K562 (cell line): ENCODE results near the gene SLC29A3. TPM values are rescaled to one million over a fixed set of nuclear protein-coding genes. Genes with fewer than 3 reads are reported as not detected.
A peak's percentile ranks its signal among the peaks of the same experiment; 100 is the strongest.

Experiments
- ATAC-seq: fragments of 200-7000 bp; cut with Tn5 transposase; 3 replicates; pipeline ENCODE4 v1.9.1; 2020; ENCODE audit warnings: moderate library complexity
- BruUV-seq: library from RNA; stranded (reverse); fragments of 400-500 nt; replicated peaks from 2 replicates; lab custom pipeline; 2021; lab: Mats Ljungman, UMichigan
- CTCF ChIA-PET: fragments of 300-600 bp; formaldehyde crosslinking; extraction: SDS; loops from one replicate; lab custom pipeline; 2021; ENCODE audit warnings: low intra/inter-chr PET ratio; lab: Yijun Ruan, JAX
- POLR2A ChIA-PET: fragments of 300-600, 350-650 bp; sonication (Branson Sonifier 250); formaldehyde crosslinking; extraction: SDS; loops from one replicate; lab custom pipeline; 2021; ENCODE audit warnings: antibody characterized with exemption, inconsistent platforms; lab: Yijun Ruan, JAX
- DNase-seq, 4 experiments: peaks; one replicate each; pipeline versions ENCODE4 v3.0.0 to v3.0.0-alpha.2; 2011 to 2018; ENCODE audit warnings: low spot score in 3 of 4, mixed read lengths in 3 of 4; ENCODE audit errors: extremely low read depth in 1 of 4
- FAIRE-seq: peaks from 2 replicates; lab custom pipeline; 2011; peaks lifted over from hg19 to GRCh38; lab: Jason Lieb, UNC
- H2AFZ ChIP-seq: 2 replicates; pipeline ENCODE4 v1.6.0; 2011; ENCODE audit warnings: low read depth, low read length, control low read depth, inconsistent platforms
- H3K27ac ChIP-seq: fragments of 200-600 bp; 3 replicates; pipeline ENCODE4 v1.8.0; 2011; ENCODE audit warnings: low read depth, mild to moderate bottlenecking, control low read depth, inconsistent platforms, low read length, moderate library complexity, mixed read lengths; ENCODE audit errors: extremely low read depth
- H3K27me3 ChIP-seq, 2 experiments: fragments of 300-600 bp in 1 of 2; 2 replicates in 1 of 2; 3 replicates in 1 of 2; pipeline versions ENCODE4 v1.6.0 to v1.8.0; 2011; ENCODE audit warnings: inconsistent platforms in 2 of 2, low read length in 2 of 2, mild to moderate bottlenecking in 1 of 2, mixed read lengths in 1 of 2, moderate library complexity in 1 of 2; ENCODE audit not compliant: control insufficient read depth in 2 of 2, insufficient read depth in 2 of 2
- H3K36me3 ChIP-seq: fragments of 300-600 bp; 3 replicates; pipeline ENCODE4 v1.8.0; 2011; ENCODE audit warnings: mild to moderate bottlenecking, low read length, inconsistent platforms; ENCODE audit not compliant: control insufficient read depth, insufficient read depth
- H3K4me1 ChIP-seq, 2 experiments: fragments of 200-600 bp in 1 of 2; replicated peaks in 1 of 2; 2 replicates in 1 of 2; 3 replicates in 1 of 2; pipeline versions ENCODE4 v1.5.1 to v1.8.0; 2011; ENCODE audit warnings: inconsistent platforms in 2 of 2, low read length in 2 of 2, mild to moderate bottlenecking in 1 of 2, mixed read lengths in 1 of 2, moderate library complexity in 1 of 2; ENCODE audit not compliant: control insufficient read depth in 2 of 2, insufficient read depth in 2 of 2
- H3K4me2 ChIP-seq: 2 replicates; pipeline ENCODE4 v1.6.1; 2011; ENCODE audit warnings: low read length, control low read depth, inconsistent platforms, mixed read lengths; ENCODE audit not compliant: insufficient read depth
- H3K4me3 ChIP-seq: fragments of 200-600 bp; sonication (generic), shearing (Covaris generic); 2 replicates; pipeline ENCODE4 v1.5.1; 2016; ENCODE audit warnings: control low read depth, inconsistent platforms
- H3K79me2 ChIP-seq: fragments of 200-600 bp; 3 replicates; pipeline ENCODE4 v1.8.0; 2011; ENCODE audit warnings: low read length, inconsistent platforms; ENCODE audit not compliant: control insufficient read depth, insufficient read depth
- H3K9ac ChIP-seq, 2 experiments: 2 replicates each; pipeline versions ENCODE4 v1.6.0 to v1.6.1; 2011; ENCODE audit warnings: low read depth in 2 of 2, low read length in 2 of 2, control low read depth in 1 of 2, inconsistent platforms in 1 of 2, mild to moderate bottlenecking in 1 of 2, mixed read lengths in 1 of 2; ENCODE audit not compliant: insufficient read depth in 1 of 2
- H3K9me1 ChIP-seq: one replicate; pipeline ENCODE4 v1.6.0; 2011; ENCODE audit warnings: inconsistent platforms, mild to moderate bottlenecking, low read length, moderate library complexity; ENCODE audit not compliant: control insufficient read depth, insufficient read depth
- H3K9me3 ChIP-seq: replicated peaks from 2 replicates; pipeline ENCODE4 v1.5.1; 2011; ENCODE audit warnings: low read depth, low read length, inconsistent platforms; ENCODE audit not compliant: control insufficient read depth, insufficient read depth
- H4K20me1 ChIP-seq: replicated peaks from 2 replicates; pipeline ENCODE4 v1.6.1; 2011; ENCODE audit warnings: low read length, inconsistent platforms, mixed read lengths; ENCODE audit not compliant: control insufficient read depth, insufficient read depth
- CEBPG ChIP-seq, 3 experiments: fragments of 200-800 bp in 1 of 3; sonication (Bioruptor generic) in 1 of 3; sonication (generic) in 1 of 3; formaldehyde crosslinking in 1 of 3; IDR thresholded peaks in 2 of 3; conservative IDR thresholded peaks in 1 of 3; 2 replicates each; pipeline versions ENCODE4 v1.6.1 to v1.8.0; 2016 to 2022; ENCODE audit warnings: missing compliant biosample characterization in 2 of 3, missing genetic modification characterization in 2 of 3, mild to moderate bottlenecking in 1 of 3, missing genetic modification reagents in 1 of 3
- POLR2AphosphoS2 ChIP-seq: IDR thresholded peaks from 2 replicates; pipeline ENCODE4 v1.6.1; 2012; ENCODE audit warnings: low read length, improper control_type of control experiment
- POLR2G ChIP-seq: fragments of 200-400 bp; formaldehyde crosslinking; IDR thresholded peaks from 2 replicates; pipeline ENCODE4 v1.6.1; 2017; ENCODE audit warnings: low read depth, mild to moderate bottlenecking, antibody characterized with exemption, low read length, moderate library complexity
- TCFL5 ChIP-seq: fragments of 250-450 bp; sonication (Bioruptor Pico); conservative IDR thresholded peaks from 2 replicates; pipeline ENCODE4 v1.6.1; 2021; ENCODE audit warnings: mild to moderate bottlenecking, moderate library complexity, matching md5 sums
- ZNF740 ChIP-seq, 3 experiments: fragments of 200-800 bp in 1 of 3; sonication (Bioruptor generic) in 1 of 3; sonication (generic) in 1 of 3; formaldehyde crosslinking in 1 of 3; IDR thresholded peaks; 2 replicates each; pipeline versions ENCODE4 v1.6.1 to v1.8.0; 2016 to 2022; ENCODE audit warnings: mild to moderate bottlenecking in 2 of 3, missing compliant biosample characterization in 2 of 3, missing genetic modification characterization in 2 of 3, missing genetic modification reagents in 1 of 3
- WGBS: fragments of 100-300 bp; shearing (Covaris generic); methylation state at CpG from one replicate; pipeline ENCODE4 v1.1.6; 2016; ENCODE audit warnings: low coverage, mixed read lengths; ENCODE audit not compliant: insufficient coverage; ENCODE audit errors: missing lambda C conversion rate; 5-methylcytosine and 5-hydroxymethylcytosine counted together
- in situ Hi-C: fragments of 300-500 bp; cut with MboI; formaldehyde crosslinking; loops from 4 replicates; pipeline ENCODE4 v1.15.0; 2018; ENCODE audit warnings: inconsistent platforms, mixed read lengths
- intact Hi-C: fragments of 100-400 bp; cut with micrococcal nuclease; formaldehyde crosslinking; loops from 2 replicates; pipeline ENCODE4 v1.14.2; 2022
- polyA plus RNA-seq, 8 experiments: library from polyadenylated mRNA; depleted of rRNA in 4 of 8; stranded (reverse) in 5 of 8; unstranded in 3 of 8; fragments of >200 nt; fragmentation: Nextera tagmentation in 2 of 8; fragmentation: Illumina TruSeq in 1 of 8; extraction: Ambion mirVana in 2 of 8; extraction: Trizol in 1 of 8; gene quantifications; 2 replicates each; pipeline versions ENCODE4 v1.2.1 to v1.2.3, GENCODE V29; 2011 to 2014; ENCODE audit warnings: inconsistent platforms in 1 of 8, missing spikeins in 1 of 8
- total RNA-seq, 7 experiments: library from RNA; depleted of rRNA in 6 of 7; stranded (reverse); fragments of >200 nt in 6 of 7; fragmentation: Illumina TruSeq in 2 of 7; extraction: Trizol in 2 of 7; gene quantifications; 2 replicates each; pipeline versions ENCODE4 v1.2.1 to v1.2.3, GENCODE V29; 2011 to 2021; ENCODE audit warnings: low replicate concordance in 1 of 7

SLC29A3 gene
- total and polyA plus RNA-seq, 9 of the 15 experiments (the other 6 are each of a cell fraction or from before 2014, with no cell fraction given), result 2.1 to 10.7 (median 4.6) TPM

- Histone ChIP-seq H3K4me3 (no peak overlapping the region), H3K9me1 (no peaks in the 10 kb centered on the region), H3K27ac (no peak overlapping the region), H3K4me1 (peaks cover 0 to 8% of the 10 kb centered on the region in 2 experiments; a peak in 2 of 5 replicates), H3K36me3 (no peaks in the 10 kb centered on the region), H3K9me3 (no peaks in the 10 kb centered on the region), H3K79me2 (no peaks in the 10 kb centered on the region), H3K27me3 (peaks cover 0 to 18% of the 10 kb centered on the region in 2 experiments; a peak in 3 of 5 replicates), H3K4me2 (no peak overlapping the region), H3K9ac (peak overlapping the region in 1 of 2 experiments; percentile 28; a peak in 1 of 4 replicates), H4K20me1 (peaks cover 3% of the 10 kb centered on the region; the same call in 1 of the 2 replicates), H2AFZ (no peak overlapping the region)
- ChIA-PET CTCF (no interaction called here), POLR2A (interaction anchor here (1.1 to 1.5 kb wide), 3 partner anchors 9 to 14 kb away, joined by 3 to 5 read pairs (median 3); no protein-coding TSS in a partner anchor)
- ATAC-seq (peak; percentile 21), DNase-seq (no peak), FAIRE-seq (no peak)
- no TSS peak for BruUV-seq
- intact Hi-C loops, result no loop called here
- in situ Hi-C loops, result no loop called here
- 36% methylated on average over 17 of the region's 19 CpGs for WGBS
- TF ChIP-seq TCFL5 (CRISPR knock-in tag) (no peak), ZNF740 (CRISPR knock-in tag; IDR thresholded peaks at IDR 0.05) (no peak), ZNF740 (tag; IDR thresholded peaks at IDR 0.05) (0 out of 4 replicates have a peak, but pooled peaks of 1 of the 2 experiments have one; percentile 12), CEBPG (CRISPR knock-in tag; IDR thresholded peaks at IDR 0.05) (peak; percentile 33; the same call in 1 of the 2 replicates), CEBPG (tag; conservative IDR thresholded peaks at IDR 0.05 in 1 of 2, IDR thresholded peaks at IDR 0.05 in 1 of 2) (no peak), POLR2G (0 out of 2 replicates have a peak, but pooled peaks have one; percentile 5), POLR2AphosphoS2 (no peak)
Observed at GRCh38 chr10:71278691-71279588, 40.1 kb upstream of the SLC29A3 start.
